Lower leg skin (tissue), 3 donors: ENCODE results near the gene OCA2.

Source experiments
- POLR2A ChIP-seq, 2 donors: fragments of 450-650 bp; IDR thresholded peaks; one replicate each; pipeline ENCODE4 v1.6.1; 2016 to 2017; ENCODE audit warnings: antibody characterized with exemption in 2 of 2, mild to moderate bottlenecking in 1 of 2, moderate library complexity in 1 of 2
- TF ChIP-seq, protein P1 (sequence below), 3 donors: fragments of 450-650 bp; IDR thresholded peaks; one replicate each; pipeline ENCODE4 v1.5.1; 2016; ENCODE audit warnings: antibody characterized with exemption in 3 of 3, mild to moderate bottlenecking in 3 of 3, moderate library complexity in 2 of 3

DNA sequence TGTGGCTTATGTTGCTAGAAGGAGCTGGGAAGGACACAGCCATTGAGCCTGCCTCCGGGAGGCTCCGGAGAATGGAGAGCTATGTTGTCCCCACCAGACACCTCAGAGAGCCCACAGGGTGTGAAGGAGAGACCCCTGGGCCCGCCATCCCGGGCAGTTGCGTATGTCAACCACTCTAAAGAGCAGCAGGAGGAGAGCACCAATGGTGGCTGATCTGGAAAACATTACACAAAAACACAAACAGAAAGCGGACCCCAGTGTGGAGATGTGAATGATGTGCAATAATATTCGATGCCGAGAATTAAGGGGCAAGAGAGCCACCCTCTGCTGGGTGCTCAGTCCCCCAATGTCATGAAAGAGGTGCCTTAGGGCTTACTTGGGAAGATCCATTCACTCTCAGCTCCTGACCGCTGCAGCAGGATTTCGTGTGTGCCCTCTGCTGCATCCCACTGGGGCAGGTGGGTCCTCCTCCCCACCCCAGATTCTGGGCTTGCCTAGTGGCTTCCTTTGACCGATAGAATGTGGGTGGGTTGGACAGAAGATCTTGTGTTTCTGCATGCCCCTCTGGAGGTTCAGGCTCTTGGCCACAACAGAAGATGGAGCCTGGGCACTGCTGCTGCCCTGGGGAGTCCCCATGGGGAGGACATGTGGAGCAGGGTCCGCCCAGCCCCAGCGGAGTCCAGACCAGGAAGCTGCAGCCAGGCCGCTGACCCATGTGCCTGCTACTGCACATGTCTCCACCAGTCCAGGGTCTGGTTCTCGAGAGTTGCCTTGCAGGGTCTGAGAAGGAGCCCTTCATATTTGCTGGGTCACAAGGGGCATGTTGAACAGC lies 245.3 kb downstream of the OCA2 start:
- no peak for TF ChIP-seq POLR2A (IDR thresholded peaks at IDR 0.05)
- TF ChIP-seq, protein P1, sequence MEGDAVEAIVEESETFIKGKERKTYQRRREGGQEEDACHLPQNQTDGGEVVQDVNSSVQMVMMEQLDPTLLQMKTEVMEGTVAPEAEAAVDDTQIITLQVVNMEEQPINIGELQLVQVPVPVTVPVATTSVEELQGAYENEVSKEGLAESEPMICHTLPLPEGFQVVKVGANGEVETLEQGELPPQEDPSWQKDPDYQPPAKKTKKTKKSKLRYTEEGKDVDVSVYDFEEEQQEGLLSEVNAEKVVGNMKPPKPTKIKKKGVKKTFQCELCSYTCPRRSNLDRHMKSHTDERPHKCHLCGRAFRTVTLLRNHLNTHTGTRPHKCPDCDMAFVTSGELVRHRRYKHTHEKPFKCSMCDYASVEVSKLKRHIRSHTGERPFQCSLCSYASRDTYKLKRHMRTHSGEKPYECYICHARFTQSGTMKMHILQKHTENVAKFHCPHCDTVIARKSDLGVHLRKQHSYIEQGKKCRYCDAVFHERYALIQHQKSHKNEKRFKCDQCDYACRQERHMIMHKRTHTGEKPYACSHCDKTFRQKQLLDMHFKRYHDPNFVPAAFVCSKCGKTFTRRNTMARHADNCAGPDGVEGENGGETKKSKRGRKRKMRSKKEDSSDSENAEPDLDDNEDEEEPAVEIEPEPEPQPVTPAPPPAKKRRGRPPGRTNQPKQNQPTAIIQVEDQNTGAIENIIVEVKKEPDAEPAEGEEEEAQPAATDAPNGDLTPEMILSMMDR (IDR thresholded peaks at IDR 0.05) = no peak
